GM18858 (cell line): ENCODE data around the gene MXD4.
A peak's percentile ranks its signal among the peaks of the same experiment; 100 is the strongest.

ENCODE experiments used
- ATAC-seq: cut with Tn5 transposase; IDR thresholded peaks from one replicate; pipeline ENCODE4 v1.9.1; 2021; ENCODE audit not compliant: unreplicated experiment

MXD4 gene

DNA sequence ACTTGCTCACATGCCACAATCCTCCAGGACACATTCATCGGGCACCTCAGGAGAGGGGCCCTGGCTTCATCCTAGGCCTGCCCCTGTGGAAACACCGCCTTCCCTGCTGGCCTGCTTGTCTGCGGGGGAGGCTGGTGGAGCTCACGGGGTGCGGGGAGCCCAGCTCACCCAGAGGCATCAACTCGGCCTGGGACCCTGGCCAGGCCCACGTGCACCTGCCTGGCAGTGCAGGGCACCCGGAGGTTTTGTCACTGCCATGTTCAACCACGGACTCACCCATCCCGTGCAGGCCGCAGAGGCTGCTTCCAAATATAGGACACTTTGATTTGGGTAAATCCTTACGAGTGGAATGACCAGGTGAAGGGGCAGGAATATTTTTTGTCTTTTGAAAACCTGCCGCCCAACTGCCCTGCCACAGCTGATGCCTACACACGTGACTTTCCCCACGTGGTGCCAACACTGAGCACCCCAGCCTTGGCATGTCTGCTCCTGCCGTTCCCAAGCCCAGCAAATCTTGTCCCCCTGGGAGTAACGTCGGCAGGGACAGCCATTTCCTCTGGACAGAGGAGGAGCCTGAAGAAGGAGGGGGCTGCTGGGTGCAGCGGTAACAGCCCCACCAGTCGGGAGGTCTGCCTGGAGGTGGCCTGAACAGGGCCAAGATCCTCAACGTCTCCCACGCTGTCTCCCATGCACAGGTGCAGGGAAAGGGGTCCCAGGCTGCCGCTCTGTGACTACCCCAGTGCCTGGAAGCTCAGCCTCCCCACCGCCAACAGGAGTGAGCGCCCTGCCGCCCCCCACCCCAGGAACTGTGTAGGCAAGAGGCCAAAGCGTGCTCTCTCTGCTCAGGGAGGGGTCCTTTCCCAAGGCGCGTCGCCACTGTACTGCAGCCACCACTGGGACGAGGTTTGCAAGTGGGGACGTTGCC, 8.5 kb downstream of the MXD4 start:
- ATAC-seq: no peak

DNA sequence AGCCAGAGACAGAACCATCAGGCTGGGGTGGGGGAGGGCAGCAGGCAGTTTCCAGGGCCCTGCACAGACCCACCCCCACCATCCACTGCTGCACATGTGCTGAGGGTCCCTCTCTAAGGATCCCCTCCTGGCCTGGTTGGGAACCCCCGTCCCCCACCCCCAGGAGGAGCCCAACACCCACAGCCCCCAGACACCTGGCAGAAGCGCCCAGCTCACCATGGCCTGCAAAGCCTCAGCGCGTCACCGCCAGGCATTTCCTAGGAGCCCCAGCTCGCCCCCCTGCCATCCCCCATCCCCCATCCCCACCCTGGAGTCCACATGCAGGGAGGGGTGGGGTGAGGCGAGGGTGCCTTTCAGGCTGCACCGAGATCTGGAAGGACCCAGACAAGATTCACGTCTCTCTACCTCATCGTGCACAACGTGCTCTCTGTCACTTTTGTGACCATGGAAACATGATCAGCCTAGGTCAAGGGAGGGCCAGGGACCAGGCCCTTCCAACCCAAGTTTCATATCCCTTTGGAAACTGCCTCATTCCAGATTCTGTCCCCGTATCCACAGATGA, 9.3 kb downstream of the MXD4 start:
- no peak for ATAC-seq

DNA sequence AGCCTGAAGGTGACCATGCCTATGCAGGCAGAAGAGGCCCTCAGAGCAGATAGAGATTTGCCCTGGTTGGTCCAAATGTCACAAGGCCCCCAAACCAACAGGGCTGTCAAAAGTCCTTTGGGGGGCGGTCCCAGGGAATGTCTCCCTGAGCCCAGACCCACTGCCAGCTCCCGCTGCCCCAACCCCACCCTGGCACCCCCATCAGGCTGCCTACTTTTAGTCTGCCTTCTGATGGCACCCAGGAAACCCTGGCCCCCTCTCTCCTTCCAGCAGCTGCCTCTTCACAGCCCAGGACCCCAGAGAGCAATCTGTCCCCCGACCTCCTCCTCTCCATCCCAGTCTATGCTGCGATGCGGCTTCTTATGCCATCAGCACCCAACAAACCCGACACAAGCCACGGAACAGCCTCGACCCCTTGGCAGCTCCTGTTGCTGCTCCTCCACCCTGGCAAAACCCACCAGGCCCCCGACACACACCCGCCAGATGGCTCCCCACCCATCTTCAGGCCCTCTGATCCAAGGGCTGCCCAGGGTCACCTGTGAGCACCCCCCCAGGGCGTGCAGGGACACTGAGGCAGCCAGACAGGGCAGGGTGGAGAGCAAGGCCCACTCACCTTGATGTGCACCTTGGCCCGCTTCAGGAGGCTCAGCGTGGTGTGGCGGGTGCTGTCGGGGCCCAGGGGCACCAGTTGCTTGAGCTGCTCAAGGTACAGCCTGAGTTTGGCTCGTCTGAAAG, 9.9 kb downstream of the MXD4 start:
- ATAC-seq: no peak

DNA sequence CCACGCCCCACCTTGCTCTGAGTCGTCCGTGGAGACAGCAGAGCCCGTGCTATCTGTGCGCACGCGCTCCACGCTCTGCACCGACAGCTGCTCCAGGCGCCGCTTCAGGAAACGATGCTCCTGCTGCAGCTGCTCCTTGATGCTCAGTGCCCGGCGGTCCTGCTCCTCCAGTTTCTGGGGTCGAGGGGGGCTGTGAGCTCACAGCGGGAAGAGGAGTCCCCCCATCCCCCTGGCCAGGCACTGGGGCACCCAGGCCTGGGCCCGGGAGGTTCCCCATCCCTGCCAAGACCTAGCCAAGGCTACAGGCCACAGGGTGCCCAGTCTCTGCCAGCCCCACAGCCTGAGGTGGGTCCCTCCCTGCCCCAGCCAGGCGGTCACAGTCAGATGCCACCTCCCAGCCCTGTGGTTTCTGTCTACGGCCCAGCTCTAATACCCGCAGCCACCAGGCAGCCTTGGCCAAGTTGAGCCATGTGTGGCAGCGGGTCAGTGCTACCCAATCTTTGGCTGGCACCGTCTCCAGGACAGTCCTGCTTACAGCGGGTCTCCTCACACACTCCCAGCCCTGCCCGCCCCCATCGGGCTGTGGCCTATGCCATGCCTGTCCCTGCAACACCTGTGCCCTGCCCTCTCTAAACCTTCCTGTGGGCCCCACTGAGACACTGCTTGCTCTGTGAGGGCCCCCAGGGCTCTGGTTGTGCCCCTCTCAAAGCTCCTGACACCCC, 10.7 kb downstream of the MXD4 start:
- ATAC-seq: no peak

DNA sequence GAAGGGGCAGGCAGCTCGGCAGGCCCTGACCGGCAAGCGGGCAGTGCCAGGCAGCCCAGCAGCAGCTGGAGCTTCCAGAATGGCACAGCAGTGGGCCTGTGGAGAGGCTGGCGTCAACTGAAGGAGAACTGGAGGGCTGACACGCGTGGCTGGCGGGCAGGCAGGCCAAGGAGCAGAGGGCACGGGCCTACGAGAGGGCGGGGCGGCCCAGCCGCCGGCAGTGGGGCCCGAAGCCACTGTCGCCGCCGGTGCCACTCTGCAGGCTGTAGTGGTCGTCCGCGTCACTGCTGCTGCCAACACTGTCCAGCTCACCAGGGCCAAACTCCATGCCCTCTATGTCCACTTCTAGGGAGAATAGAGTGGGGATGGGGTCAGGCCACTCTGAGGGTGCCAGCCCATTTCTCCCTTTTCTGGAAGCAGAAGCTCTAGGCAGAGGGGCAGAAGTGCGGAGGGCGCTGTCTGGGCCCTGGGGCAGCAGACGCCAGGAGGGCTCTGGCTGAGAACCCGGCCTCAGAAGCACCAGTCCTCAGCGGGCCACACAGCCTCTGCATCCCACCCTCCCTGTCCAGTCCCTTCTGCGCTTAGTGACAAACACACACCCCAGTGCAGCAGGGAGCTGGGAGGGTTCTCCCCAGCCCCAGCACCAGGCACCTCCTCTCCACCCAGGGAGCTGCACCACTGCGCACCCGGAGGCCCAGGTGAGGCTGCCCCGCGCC, 11.4 kb downstream of the MXD4 start:
- no peak for ATAC-seq

GRCh38 chr4:2249526-2250356, 12.2 kb downstream of the MXD4 start:
- ATAC-seq: no peak

GRCh38 chr4:2248821-2249261, 13.1 kb downstream of the MXD4 start:
- ATAC-seq: no peak

- no peak for ATAC-seq
Observed at GRCh38 chr4:2248044-2248780, 13.7 kb downstream of the MXD4 start.

DNA sequence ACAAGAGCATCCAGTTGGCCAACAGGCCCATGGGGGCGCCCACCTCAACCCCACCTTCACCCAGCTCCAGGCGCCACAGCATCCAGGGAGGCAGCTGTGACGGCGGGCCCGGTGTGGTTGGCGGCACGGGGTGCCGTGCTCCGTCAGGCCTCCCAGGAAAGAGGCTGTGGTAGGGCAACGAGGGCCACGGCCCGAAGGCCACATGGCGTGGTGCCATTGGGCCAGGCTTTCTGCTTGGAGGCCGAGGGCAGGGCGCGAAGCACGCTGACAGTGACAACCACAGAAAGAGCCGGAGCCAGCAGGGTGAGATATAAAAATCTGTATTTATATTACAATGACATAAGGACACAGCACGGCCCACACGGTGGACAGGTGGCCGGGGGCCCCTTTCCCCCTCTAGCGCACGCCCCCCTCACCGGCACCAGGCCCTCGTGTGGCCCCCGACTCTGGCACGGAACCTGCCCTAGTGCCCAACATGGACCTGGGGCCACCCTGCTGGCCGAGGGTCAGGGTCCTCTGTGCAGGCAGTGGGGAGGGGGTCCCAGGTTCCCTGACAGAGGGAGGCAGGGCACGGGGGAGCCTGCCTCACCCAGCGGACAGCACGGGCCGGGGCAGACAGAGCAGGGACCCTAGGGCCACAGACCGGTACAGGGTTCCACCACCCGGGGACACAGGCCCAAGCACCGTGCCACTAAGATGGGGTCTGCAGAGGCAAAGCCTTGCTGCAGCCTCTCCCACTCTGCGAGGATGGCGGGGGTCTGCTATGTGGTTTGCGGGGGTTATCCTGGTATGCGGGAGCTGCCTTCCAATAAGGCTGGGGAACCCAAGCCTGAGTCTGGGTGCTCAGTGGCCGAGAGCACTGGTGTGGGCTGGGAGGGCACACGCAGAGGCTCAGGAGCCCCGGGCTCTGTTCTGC, 14.5 kb downstream of the MXD4 start:
- no peak for ATAC-seq

- ATAC-seq: no peak
Observed at GRCh38 chr4:2246384-2247127, 15.4 kb downstream of the MXD4 start.

- ATAC-seq: no peak
Observed at GRCh38 chr4:2245787-2246275, 16.1 kb downstream of the MXD4 start.

DNA sequence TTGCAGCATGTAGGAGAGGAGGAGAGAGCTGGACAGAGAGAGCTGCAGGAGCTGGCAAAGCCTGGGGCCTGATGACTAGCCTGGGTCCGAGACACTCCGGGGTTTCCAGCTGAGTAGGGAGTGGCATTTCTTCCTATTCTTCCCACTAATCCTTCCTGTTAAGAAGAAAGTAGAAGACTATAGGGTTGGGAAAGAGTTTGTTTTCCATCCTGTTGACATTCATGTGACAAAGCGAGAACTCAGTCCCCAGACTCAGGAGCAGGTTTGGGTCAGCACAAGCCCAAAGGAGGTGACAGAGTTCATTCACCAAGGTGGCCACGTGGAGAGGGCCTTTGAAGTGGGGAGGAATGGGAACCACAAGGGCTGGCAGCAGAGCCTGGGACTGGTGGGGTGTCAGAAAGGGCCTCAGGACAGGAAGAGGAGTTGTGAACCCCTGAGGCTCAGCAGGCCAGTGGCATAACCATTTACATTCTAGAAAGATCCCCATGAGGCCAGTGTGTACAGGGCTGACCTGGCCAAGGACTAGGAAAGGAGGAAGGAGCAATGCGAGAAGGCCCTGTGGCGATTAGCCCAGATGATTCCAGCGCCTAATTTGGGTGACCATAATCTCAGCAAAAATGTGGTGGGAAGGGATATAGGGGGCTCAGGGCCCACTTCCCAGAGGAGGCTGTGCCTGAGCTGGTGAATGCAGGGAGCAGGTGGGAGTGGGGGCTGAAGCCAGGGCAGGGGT, 16.7 kb downstream of the MXD4 start:
- ATAC-seq: no peak

- no peak for ATAC-seq
Observed at GRCh38 chr4:2243681-2244380, 18.1 kb downstream of the MXD4 start.

DNA sequence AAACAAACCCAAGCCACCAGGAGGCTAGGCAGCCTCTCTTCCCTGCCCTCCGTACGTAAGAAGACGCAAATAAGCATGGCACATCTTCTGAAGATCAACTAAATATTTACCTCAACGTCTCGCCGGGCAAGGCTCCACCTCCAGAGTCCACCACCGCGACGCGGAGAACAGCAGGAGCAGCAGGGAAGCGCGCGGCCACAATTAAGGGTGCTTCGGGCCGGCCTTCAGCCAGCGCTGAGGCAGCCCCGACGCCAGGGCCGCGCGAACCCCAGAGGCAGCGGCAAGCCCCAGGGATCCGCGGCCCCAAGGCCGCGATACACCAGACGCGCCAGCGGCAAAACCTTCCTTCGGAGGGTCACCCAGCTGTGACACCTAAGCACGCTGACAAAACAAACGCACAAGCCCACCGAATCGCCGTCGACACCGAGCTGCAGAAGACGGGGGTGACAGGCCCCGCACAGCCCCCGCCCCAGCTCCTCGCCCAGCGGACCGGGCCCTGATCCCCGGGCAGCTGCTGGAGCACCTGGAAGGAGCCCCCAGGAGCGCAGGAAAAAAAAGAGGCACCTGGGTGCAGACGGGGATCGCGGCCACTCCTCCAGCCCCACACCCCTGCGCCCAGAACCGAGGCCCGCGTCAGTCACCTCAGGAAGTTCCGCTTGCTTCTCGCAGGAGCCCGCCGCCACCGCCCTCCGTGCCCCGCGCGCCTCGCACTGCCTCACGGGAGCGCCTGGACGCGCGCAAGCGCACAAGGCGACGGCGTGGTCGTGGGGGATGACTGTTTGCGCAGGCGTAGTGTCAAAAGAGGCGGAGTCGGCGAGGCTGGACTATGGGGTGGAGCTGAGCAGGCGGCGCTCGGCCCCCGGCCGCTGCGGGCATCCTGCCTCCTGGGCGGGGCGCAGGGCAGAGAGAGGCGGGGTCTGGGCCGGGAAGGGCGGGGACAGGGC, 20.2 kb downstream of the MXD4 start, which contains the start of the genes HAUS3 and POLN:
Gene HAUS3, minus strand, starts transcription at position 712 of the 944 bp plus-strand sequence. CDS start 1,175 bp downstream, outside the sequence.
Gene POLN, minus strand, starts transcription at position 712 of the 944 bp plus-strand sequence. CDS start 12,890 bp downstream, outside the sequence.
- peak; percentile 79 for ATAC-seq
